Activated T-helper 17 cell treated with anti-CD3 and anti-CD28 coated beads, Interleukin-2, amount 50 U/mL, for 72 hours (primary cell): ENCODE results near the gene PNCK. TPM values are rescaled to one million over a fixed set of nuclear protein-coding genes. Genes with fewer than 3 reads are reported as not detected.
A peak's percentile ranks its signal among the peaks of the same experiment; 100 is the strongest.

Experiments used
- ATAC-seq: fragments of 150-1000 bp; cut with Tn5 transposase; replicated peaks from 2 replicates; pipeline ENCODE4 v1.10.0; 2021; ENCODE audit warnings: mild to moderate bottlenecking, moderate library complexity
- H3K27ac Mint-ChIP-seq: one replicate; pipeline ENCODE4 v1.8.0; 2022; ENCODE audit warnings: mixed read lengths
- H3K27me3 Mint-ChIP-seq: one replicate; pipeline ENCODE4 v1.8.0; 2022; ENCODE audit warnings: mixed read lengths
- H3K36me3 Mint-ChIP-seq: one replicate; pipeline ENCODE4 v1.8.0; 2022; ENCODE audit warnings: low read depth, mild to moderate bottlenecking, mixed read lengths
- H3K4me1 Mint-ChIP-seq: one replicate; pipeline ENCODE4 v1.8.0; 2022; ENCODE audit warnings: mixed read lengths
- H3K4me3 Mint-ChIP-seq: one replicate; pipeline ENCODE4 v1.8.0; 2022; ENCODE audit warnings: mild to moderate bottlenecking, mixed read lengths
- H3K9me3 Mint-ChIP-seq: one replicate; pipeline ENCODE4 v1.8.0; 2022; ENCODE audit warnings: mixed read lengths
- total RNA-seq, 2 donors: library from RNA; stranded (reverse); gene quantifications; one replicate each; pipeline ENCODE4 v1.2.3, GENCODE V29; 2022

Gene PNCK
- total RNA-seq, 2 donors from 2014 or later: 1.6 to 16.7 TPM

- Mint-ChIP-seq H3K27me3 (peaks cover 10% of the 10 kb centered on the region), H3K36me3 (no peaks in the 10 kb centered on the region), H3K4me3 (no peak overlapping the region), H3K4me1 (no peaks in the 10 kb centered on the region), H3K9me3 (no peaks in the 10 kb centered on the region), H3K27ac (no peak overlapping the region)
- no peak for ATAC-seq
These were observed 35.0 kb downstream of the PNCK start for GRCh38 chrX:153638436-153639176.

- Mint-ChIP-seq H3K27me3 (peaks cover 9% of the 10 kb centered on the region), H3K36me3 (no peaks in the 10 kb centered on the region)
These were observed 35.6 kb downstream of the PNCK start for GRCh38 chrX:153638041-153638371.

GRCh38 chrX:153637121-153638040, 36.2 kb downstream of the PNCK start:
- no peak for ATAC-seq
- Mint-ChIP-seq H3K27me3 (peaks cover 4% of the 10 kb centered on the region), H3K36me3 (no peaks in the 10 kb centered on the region), H3K9me3 (no peaks in the 10 kb centered on the region), H3K27ac (no peak overlapping the region), H3K4me3 (no peak overlapping the region), H3K4me1 (no peaks in the 10 kb centered on the region)

More at GRCh38 chrX:153638041-153638371, 35.6 kb downstream of the PNCK start:
- Mint-ChIP-seq H3K9me3 (no peaks in the 10 kb centered on the region), H3K4me1 (no peaks in the 10 kb centered on the region), H3K27ac (no peak overlapping the region), H3K4me3 (no peak overlapping the region)
- no peak for ATAC-seq

GRCh38 chrX:153636716-153637115, 36.9 kb downstream of the PNCK start:
- ATAC-seq: no peak
- Mint-ChIP-seq H3K27me3 (peaks cover 4% of the 10 kb centered on the region), H3K9me3 (no peaks in the 10 kb centered on the region), H3K27ac (no peak overlapping the region), H3K4me3 (no peak overlapping the region), H3K36me3 (no peaks in the 10 kb centered on the region), H3K4me1 (no peaks in the 10 kb centered on the region)

GRCh38 chrX:153635788-153636668, 37.6 kb downstream of the PNCK start:
- peak; percentile 55 for ATAC-seq
- Mint-ChIP-seq H3K27ac (no peak overlapping the region), H3K27me3 (peaks cover 2% of the 10 kb centered on the region), H3K4me1 (no peaks in the 10 kb centered on the region), H3K4me3 (no peak overlapping the region), H3K36me3 (no peaks in the 10 kb centered on the region), H3K9me3 (no peaks in the 10 kb centered on the region)

- ATAC-seq: no peak
- peaks cover 3% of the 10 kb centered on the region for H3K27me3 Mint-ChIP-seq
- no peak overlapping the region for H3K27ac Mint-ChIP-seq
- no peak overlapping the region for H3K4me3 Mint-ChIP-seq
- no peaks in the 10 kb centered on the region for H3K4me1 Mint-ChIP-seq
- H3K9me3 Mint-ChIP-seq: no peaks in the 10 kb centered on the region
- H3K36me3 Mint-ChIP-seq: no peaks in the 10 kb centered on the region
These were observed 38.2 kb downstream of the PNCK start for GRCh38 chrX:153635388-153635787.

GRCh38 chrX:153634832-153635231, 38.8 kb downstream of the PNCK start:
- no peak overlapping the region for H3K27ac Mint-ChIP-seq
- H3K4me1 Mint-ChIP-seq: no peaks in the 10 kb centered on the region
- H3K27me3 Mint-ChIP-seq: peaks cover 3% of the 10 kb centered on the region

GRCh38 chrX:153634236-153634635, 39.4 kb downstream of the PNCK start:
- Mint-ChIP-seq H3K4me3 (no peak overlapping the region), H3K4me1 (no peaks in the 10 kb centered on the region), H3K36me3 (no peaks in the 10 kb centered on the region), H3K27ac (no peak overlapping the region), H3K27me3 (peaks cover 3% of the 10 kb centered on the region), H3K9me3 (no peaks in the 10 kb centered on the region)
- ATAC-seq: no peak

More at GRCh38 chrX:153634832-153635231, 38.8 kb downstream of the PNCK start:
- ATAC-seq: no peak
- H3K4me3 Mint-ChIP-seq: no peak overlapping the region
- H3K9me3 Mint-ChIP-seq: no peaks in the 10 kb centered on the region
- no peaks in the 10 kb centered on the region for H3K36me3 Mint-ChIP-seq

GRCh38 chrX:153633607-153634180, 39.9 kb downstream of the PNCK start:
- Mint-ChIP-seq H3K36me3 (no peaks in the 10 kb centered on the region), H3K27ac (no peak overlapping the region), H3K4me3 (no peak overlapping the region), H3K4me1 (no peaks in the 10 kb centered on the region), H3K9me3 (no peaks in the 10 kb centered on the region), H3K27me3 (peaks cover 3% of the 10 kb centered on the region)
- no peak for ATAC-seq

- Mint-ChIP-seq H3K4me1 (no peaks in the 10 kb centered on the region), H3K36me3 (no peaks in the 10 kb centered on the region), H3K4me3 (no peak overlapping the region), H3K27ac (no peak overlapping the region), H3K27me3 (peaks cover 3% of the 10 kb centered on the region), H3K9me3 (no peaks in the 10 kb centered on the region)
- ATAC-seq: no peak
These were observed 40.6 kb downstream of the PNCK start for GRCh38 chrX:153633048-153633447.

GRCh38 chrX:153632595-153632946, 41.0 kb downstream of the PNCK start:
- no peak overlapping the region for H3K4me3 Mint-ChIP-seq
- H3K9me3 Mint-ChIP-seq: no peaks in the 10 kb centered on the region

GRCh38 chrX:153631907-153632594, 41.6 kb downstream of the PNCK start:
- no peaks in the 10 kb centered on the region for H3K36me3 Mint-ChIP-seq
- H3K27ac Mint-ChIP-seq: no peak overlapping the region
- H3K9me3 Mint-ChIP-seq: no peaks in the 10 kb centered on the region
- no peaks in the 10 kb centered on the region for H3K4me1 Mint-ChIP-seq
- H3K27me3 Mint-ChIP-seq: peaks cover 3% of the 10 kb centered on the region
- H3K4me3 Mint-ChIP-seq: no peak overlapping the region
- no peak for ATAC-seq

More at GRCh38 chrX:153632595-153632946, 41.0 kb downstream of the PNCK start:
- Mint-ChIP-seq H3K27ac (no peak overlapping the region), H3K36me3 (no peaks in the 10 kb centered on the region), H3K27me3 (peaks cover 3% of the 10 kb centered on the region), H3K4me1 (no peaks in the 10 kb centered on the region)
- ATAC-seq: no peak

- Mint-ChIP-seq H3K9me3 (no peaks in the 10 kb centered on the region), H3K36me3 (no peaks in the 10 kb centered on the region), H3K4me1 (no peaks in the 10 kb centered on the region), H3K27ac (no peak overlapping the region), H3K27me3 (peaks cover 3% of the 10 kb centered on the region), H3K4me3 (no peak overlapping the region)
- no peak for ATAC-seq
These were observed 42.3 kb downstream of the PNCK start for GRCh38 chrX:153631346-153631745.
